Cortex of kidney (tissue), 1 donor: Measurements from ENCODE around the gene CALCR.

Source experiments
- DNase-seq: peaks from one replicate; lab custom pipeline; 2025; lab: John Stamatoyannopoulos, UW

Gene CALCR

DNA sequence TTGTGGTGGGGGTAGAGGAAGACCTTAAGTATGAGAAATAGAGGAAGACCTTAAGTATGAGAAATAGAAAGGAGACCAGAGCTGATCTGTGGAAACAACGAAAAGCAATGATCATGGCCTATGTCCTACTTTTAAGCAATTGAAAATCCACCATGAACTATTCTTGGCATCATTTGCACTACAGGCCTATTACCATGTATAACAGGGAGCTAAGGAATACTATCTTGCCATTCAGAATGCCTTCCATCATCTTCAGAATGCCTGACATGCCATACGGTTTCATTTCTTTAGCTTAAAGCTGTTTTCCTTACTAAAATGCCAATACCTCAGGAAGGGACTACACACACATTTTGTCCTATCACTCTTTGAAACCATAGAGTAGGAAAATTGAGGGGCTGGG lies 127.0 kb downstream of the CALCR start:
- DNase-seq, result no peak

DNA sequence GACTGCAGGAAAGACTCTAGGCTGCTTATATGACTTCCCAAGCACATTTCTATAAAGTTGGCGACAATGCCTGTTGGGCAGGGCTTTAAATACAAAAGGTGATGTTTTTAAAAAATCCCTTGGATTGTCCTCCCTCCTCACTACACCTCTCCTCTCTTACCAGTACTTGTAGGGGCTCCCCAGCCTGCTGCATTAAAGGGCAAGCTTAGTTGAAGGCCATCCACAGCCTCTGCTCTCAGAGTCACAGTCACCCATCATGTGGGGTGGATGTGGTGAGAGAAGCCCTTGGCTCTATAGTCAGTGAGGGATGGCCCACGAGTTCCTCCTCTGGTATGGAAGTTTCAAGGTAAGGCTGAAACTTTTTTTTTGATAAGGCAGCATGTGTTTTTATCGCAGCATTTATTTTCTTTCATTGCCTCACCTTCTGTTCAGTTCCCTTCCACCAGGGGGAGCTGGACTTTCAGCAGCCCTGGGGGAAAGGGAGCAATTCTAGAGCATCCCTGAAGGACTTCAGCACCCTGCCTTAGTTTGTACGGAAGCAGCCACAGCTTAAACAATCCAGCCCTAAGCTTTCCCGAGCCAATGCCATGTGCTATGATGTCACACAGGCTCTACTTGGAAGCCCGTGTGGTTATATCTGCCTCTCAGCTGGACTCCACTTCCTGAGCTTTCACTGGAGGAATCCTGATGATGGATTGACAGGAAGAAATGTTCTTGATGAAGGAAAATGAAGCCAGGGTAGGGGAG lies 131.9 kb downstream of the CALCR start:
- no peak for DNase-seq

DNA sequence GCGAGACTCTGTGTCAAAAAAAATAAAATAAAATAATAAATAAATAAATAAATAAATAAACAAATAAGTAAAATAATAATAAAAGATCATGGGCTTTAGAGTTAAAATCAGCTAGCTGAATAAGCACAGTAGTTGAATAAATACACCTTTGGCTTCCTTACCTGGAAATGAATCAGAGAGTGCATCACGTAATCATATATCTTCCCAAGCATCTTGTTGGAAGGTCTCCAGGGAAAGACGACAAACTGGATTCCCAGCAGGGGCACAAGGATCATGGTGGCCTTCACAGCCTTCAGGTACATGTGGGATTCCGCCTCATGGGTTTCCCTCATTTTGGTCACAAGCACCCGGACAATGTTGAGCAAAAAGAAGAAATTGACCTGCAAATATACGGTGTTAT lies 138.7 kb downstream of the CALCR start:
- no peak for DNase-seq

DNA sequence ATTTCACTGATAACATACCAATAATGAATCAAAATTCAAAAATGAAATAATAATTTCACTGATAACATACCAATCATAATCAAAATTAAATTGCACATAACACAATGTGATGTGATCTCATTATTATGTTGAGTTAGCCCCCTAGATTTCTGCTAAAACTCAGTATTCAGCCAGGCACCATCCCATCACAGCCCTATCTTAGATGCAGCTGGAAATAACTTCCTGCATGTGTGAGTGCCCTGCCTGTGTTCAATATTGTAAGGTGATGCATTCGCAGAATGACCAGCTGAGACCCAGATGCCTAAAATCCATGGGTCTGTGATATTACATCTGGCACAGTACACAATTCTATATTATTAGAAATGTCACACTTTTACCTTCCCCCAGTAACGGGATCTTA lies 142.4 kb downstream of the CALCR start:
- no peak for DNase-seq

DNA sequence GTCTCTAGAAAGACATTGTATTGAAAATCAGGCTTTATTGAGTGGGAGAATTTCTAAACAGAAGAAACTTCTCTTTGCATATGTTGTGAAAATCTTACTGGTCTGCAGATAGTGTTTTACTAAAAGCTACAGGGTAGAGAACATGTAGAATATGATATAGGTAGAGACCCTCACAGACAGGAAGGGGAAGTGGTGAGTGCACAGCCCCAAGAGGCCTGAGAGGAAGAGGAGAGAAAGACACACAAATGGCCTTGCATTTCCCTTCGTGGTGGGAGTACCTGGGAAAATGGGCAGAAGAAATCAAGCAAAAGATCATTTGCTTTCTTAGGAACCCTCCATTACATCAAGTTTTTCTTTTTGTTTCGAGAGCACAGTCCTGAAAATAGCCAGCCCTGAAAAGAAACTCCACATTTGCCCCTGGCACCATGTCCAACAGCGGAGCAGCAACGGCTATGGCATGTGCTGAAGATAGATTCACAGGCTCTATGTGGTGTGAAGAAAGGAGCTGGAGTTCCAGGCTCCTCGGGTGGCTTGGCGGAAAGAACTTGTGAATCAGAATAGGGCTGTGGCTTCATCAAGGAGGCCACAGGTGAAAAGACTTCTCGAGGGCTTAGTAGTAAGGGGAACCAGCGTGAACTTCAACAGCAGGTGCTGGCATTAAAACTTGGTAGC lies 143.5 kb downstream of the CALCR start:
- DNase-seq, result no peak

DNA sequence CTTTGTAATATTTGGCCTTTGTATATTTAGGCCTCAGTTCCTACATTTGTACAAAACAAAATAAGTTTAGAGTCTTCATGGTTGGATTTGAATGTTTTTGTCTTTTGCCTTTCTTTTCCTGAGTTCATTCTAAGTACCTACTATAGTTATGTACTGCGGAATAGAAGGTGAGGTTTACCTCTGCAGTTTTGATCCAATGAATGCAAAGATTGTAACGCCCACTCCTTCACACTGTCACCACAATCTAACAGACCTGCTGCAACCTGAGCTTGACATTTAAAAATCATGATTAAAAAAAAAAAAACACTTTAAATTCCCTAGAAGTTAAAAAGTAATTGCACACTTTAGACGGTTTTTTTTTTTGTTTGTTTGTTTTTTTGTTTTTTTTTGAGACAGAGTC lies 145.0 kb downstream of the CALCR start:
- DNase-seq, result no peak

DNA sequence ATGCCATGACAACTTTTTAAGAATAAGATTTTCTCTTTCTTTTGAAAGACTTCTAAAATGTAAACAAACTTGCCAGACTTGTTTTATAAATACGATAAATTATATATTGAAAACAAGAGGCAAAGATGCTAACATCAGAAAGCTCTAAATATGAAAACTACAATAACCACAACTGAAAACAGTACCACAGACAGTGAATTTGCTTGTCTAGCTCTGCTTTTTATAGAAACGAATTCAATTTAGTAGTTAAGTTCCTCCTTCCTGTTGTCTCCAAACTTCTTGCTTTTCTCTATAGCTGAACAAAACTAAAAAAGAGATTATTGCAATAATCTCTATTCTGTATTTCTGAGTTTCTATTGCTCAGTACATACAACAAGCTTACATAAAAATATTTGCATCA lies 147.4 kb downstream of the CALCR start:
- DNase-seq, result no peak

DNA sequence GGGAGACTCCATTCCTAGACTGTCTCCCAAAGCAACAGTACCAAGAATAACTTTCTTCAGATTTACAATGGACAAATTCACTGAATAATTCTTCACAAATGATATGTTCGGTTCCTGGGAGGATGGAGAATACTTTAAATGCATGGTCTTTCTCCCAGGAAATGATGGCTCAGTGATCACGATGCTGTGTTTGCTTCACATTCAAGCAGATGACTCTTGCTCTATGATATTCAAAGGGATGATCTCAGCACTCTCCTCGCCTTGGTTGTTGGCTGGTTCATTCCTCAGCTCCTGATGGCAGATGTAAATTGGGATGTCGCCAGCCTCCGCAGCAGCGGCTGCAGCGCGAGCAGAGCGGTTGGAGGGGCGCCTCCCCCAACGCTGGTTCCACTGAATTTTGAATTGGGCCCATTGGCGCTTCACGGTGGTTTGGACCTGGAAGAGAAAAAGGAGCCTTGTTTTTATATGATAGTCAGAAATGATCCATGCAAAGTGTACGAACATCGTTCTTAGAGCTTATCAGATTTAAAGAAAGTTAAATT lies 148.3 kb downstream of the CALCR start:
- no peak for DNase-seq

DNA sequence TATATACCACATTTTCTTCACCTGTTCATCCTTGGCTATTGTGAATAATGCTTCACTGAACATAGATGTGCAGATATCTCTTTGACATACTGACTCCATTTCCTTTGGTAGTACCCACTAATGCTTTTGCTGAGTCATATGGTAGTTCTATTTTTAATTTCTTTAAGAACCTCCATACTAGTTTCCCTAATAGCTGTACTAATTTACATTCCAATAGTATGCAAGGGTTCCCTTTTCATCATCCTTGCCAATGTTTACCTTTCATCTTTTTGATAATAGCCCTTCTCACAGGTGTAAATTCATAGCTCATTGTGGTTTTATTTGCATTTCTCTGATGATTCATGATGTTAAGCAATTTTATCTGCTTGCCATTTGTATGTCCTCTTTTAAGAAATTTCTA lies 159.9 kb downstream of the CALCR start:
- DNase-seq, result no peak

DNA sequence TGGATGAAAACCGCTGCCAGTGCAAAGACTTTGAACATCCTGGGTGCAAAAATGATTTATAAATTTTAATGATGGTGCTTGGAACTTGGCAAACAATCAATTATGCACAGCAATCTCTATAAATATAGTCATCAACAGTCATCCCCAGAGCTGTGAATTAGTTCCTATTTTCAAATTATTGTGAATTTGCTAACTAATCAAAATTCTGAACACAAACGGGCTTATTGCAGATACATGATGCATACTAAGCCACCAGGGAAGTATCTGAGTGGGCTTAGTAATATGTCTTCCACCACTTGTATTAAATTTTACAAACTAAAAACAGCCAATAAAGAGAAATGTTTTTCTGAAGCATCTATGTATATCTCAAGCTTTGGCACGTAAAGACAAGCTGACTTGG lies 165.2 kb downstream of the CALCR start:
- DNase-seq, result no peak

DNA sequence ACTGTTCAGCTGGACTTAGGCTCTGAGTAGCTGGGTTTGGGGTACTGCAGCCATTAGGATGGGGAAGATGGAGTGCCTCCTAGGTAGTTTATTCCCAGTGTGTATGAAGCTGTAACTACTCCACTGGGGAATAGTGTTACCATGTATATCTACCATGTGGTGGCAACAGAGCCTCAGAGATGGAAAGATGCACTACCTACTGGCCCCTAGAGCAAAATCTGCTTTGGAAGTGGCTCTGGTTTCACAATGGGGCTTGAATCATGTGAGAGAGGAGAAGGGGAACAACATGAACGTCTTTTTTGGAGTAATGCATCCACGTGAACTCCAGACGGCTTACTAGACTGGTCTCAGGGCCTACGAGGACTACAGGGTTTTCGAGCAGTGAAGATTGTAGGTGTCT lies 167.3 kb downstream of the CALCR start:
- no peak for DNase-seq

DNA sequence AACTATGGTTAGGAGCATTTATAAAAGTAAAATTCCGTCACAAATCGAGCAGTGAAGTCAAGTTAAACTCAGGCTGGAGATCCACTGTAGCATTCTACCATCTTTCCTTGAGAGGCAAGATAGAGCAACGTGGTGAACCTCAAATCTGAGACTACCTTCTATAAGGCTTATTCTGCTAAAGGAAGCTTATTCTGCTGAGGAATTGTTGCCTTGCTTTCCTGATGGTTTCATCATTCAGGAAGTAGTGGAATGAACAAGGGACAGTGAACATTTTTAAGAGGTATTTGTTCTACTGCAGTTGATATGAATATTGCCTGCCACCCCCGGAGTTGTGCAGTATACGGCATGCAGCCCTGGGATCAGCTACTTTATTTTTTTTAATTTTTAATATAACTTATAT lies 171.6 kb downstream of the CALCR start:
- no peak for DNase-seq

DNA sequence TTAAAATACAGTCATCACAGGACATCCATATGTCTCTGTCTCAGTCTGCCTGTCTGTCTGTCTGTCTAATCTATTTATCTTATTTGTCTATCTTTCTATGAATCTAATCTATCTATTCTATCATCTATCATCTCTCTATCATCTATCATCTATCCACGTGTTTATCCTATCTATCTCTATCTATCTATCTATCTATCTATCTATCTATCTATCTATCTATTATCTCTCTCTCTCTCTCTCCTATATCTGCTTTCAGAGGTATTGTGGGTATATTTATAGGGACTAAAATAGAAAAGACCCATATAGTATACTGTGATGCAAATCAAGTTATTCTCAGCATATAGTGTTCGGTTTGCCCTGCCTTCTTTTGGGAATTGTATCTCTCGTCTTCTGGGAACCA lies 174.9 kb downstream of the CALCR start:
- no peak for DNase-seq

DNA sequence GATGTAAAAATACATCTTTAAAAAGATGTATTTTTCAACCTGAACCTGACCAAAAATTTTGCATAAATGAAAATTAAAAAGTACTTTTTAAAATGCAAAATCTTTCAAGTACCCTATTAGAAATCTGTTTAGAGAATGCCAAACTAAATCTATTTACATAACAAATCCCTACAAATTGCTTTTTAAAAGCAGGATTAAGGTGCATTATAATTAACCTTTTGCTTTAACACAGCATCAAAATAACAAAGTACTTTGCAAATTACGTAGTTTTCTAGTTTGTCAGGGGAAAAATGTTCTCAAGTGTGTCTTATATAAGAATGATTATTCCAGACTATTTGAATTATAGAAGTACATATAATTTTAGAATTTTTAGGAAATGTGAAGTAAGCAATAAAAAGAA lies 181.5 kb downstream of the CALCR start:
- DNase-seq, result no peak

DNA sequence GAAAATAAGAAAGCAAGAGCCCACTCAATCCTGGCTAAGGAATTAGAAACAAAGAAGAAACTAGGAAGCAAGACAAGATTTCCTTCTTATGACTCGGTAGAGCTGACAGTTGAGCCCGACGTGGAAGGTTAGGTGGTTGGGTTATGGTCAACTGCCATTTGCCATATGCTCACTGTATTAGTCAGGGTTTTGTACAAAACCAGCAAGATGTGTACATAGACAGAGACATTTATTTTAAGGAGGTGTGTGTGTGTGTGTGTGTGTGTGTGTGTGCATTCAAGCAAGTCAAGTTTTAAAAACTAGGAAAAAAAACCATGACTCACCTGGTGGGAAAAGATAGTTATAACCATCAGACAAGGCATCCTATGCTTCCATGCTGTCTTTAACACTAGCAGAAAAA lies 183.9 kb downstream of the CALCR start:
- no peak for DNase-seq

DNA sequence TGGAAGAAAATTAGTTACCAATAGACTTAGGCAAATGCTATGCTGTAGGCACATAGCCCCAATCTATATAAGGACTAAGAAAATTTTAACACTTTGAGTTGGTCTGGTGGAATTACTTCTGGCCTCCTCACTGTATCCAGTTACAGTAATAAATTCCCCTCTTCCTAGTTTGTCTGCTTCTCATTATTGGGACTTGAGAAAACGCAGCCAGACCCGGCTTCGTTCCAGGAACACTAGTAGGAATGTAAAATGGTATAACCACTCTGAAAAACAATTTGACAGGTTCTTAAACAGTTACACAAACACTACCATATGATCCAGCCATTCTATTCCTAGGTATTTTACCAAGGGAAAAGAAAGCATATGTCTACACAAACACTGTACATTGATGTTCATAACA lies 192.2 kb downstream of the CALCR start:
- no peak for DNase-seq

DNA sequence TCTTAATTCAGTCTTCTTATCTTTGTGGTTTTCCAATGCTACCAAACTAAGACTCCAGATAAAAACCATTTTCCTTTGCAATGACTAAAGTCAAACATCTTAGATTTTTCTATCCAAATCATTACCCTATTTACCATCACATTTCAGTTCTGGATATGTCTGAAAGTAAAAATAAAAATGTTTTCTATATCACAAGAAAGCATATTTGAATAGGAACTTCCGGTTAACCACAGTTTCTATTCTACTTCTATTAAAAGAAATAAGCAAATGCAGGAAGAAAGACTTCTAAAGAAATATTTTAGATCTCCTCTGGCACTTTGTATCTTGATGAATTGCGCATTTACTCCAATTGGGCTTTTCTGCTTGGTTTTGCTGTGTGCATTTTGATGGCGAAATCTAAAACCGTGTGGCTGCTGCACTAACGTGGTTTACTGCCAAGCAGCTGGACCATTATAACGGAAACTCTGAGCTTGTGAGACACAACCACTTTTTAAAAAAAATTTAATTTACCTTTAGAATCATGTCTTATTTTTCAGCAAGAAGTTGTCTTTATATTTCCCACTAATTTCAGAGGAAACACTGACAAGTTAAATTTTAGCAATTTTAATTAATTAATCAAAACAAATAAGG lies 196.3 kb downstream of the CALCR start:
- no peak for DNase-seq

DNA sequence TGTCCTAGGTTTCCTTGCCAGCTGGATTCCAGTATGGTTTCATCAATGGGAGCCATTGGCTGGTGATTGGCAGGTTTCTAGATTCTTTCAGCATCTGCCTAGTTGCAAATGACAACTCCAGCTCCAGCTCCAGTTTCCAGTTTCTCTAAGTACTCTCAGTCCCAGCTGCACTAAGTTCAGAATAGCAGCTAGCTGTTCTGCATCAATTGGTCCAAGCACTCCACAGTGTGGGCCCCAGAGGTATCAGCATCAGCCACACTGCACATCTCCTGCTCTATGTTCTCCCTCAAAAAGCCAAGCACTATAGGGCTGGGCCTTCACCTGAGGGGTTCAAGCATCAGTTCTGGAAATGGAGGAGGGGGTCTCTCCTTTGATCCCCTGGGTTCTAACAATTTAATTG lies 198.9 kb downstream of the CALCR start:
- no peak for DNase-seq
